ENCODE results near the gene VAV3.
"Not testable (repeated sequence)": the region's sequence is repeated elsewhere in the genome, so short reads cannot be mapped to it uniquely, and the experiment has no call there.

VAV3 gene

GRCh38 chr1:107965110-107965991, at the start of gene VAV3:
VAV3 (minus strand) TSS chr1:107965180; CDS start chr1:107964869, 311 bp downstream.
- DNase-seq: peak; percentile 43

GRCh38 chr1:108012553-108012952, 47.6 kb upstream of the VAV3 start:
- DNase-seq: no peak

- no peak for DNase-seq
Measured at GRCh38 chr1:108011295-108011694, 46.3 kb upstream of the VAV3 start.

GRCh38 chr1:108010581-108010980, 45.6 kb upstream of the VAV3 start:
- no peak for DNase-seq

- no peak for DNase-seq
Measured at GRCh38 chr1:108009603-108010195, 44.7 kb upstream of the VAV3 start.

GRCh38 chr1:108007531-108007930, 42.6 kb upstream of the VAV3 start:
- no peak for DNase-seq

- no peak for DNase-seq
Measured at GRCh38 chr1:108007070-108007469, 42.1 kb upstream of the VAV3 start.

GRCh38 chr1:108004919-108005318, 39.9 kb upstream of the VAV3 start:
- not testable (repeated sequence) for DNase-seq

- no peak for DNase-seq
Measured at GRCh38 chr1:108000620-108001111, 35.7 kb upstream of the VAV3 start.

GRCh38 chr1:108000184-108000583, 35.2 kb upstream of the VAV3 start:
- no peak for DNase-seq

GRCh38 chr1:107997866-107998265, 32.9 kb upstream of the VAV3 start:
- no peak for DNase-seq

- no peak for DNase-seq
Measured at GRCh38 chr1:107993920-107994319, 28.9 kb upstream of the VAV3 start.

- no peak for DNase-seq
Measured at GRCh38 chr1:107992347-107992746, 27.4 kb upstream of the VAV3 start.

- no peak for DNase-seq
Measured at GRCh38 chr1:107991371-107992066, 26.5 kb upstream of the VAV3 start.

GRCh38 chr1:107990606-107991005, 25.6 kb upstream of the VAV3 start:
- no peak for DNase-seq

- DNase-seq: no peak
Measured at GRCh38 chr1:107981277-107981676, 16.3 kb upstream of the VAV3 start.

- DNase-seq: no peak
Measured at GRCh38 chr1:107979926-107980325, 14.9 kb upstream of the VAV3 start.

GRCh38 chr1:107979088-107979487, 14.1 kb upstream of the VAV3 start:
- no peak for DNase-seq

GRCh38 chr1:107976836-107977235, 11.9 kb upstream of the VAV3 start:
- no peak for DNase-seq

GRCh38 chr1:107976431-107976830, 11.5 kb upstream of the VAV3 start:
- DNase-seq: no peak

- no peak for DNase-seq
Measured at GRCh38 chr1:107975851-107976250, 10.9 kb upstream of the VAV3 start.

- no peak for DNase-seq
Measured at GRCh38 chr1:107974090-107974489, 9.1 kb upstream of the VAV3 start.

GRCh38 chr1:107972391-107973180, 7.6 kb upstream of the VAV3 start:
- DNase-seq: no peak

Data from NCI-H2227 treated with DMSO at 0.1 percent for 48 hours (cell line).